Neural progenitor cell (in vitro differentiated cells): ENCODE results near the gene TCF3. TPM values are rescaled to one million over a fixed set of nuclear protein-coding genes. Genes with fewer than 3 reads are reported as not detected.

ENCODE experiments used
- DNase-seq: peaks from one replicate; pipeline ENCODE4 v3.0.0-alpha.2; 2016; ENCODE audit warnings: low spot score
- H2AFZ ChIP-seq: fragments of 200-600 bp; sonication (generic); replicated peaks from 2 replicates; pipeline ENCODE4 v1.6.1; 2016; ENCODE audit warnings: antibody characterized with exemption
- H3F3A ChIP-seq: fragments of 200-600 bp; sonication (generic); 2 replicates; pipeline ENCODE4 v1.6.1; 2016; ENCODE audit warnings: antibody characterized with exemption, low read depth
- H3K27ac ChIP-seq: fragments of 200-600 bp; sonication (generic); 2 replicates; pipeline ENCODE4 v1.5.1; 2016; ENCODE audit warnings: mild to moderate bottlenecking
- H3K27me3 ChIP-seq: fragments of 200-600 bp; sonication (generic); 2 replicates; pipeline ENCODE4 v1.6.1; 2016; ENCODE audit warnings: mild to moderate bottlenecking, moderate library complexity
- H3K36me3 ChIP-seq: fragments of 200-600 bp; sonication (generic); 2 replicates; pipeline ENCODE4 v1.5.1; 2016
- H3K4me1 ChIP-seq: fragments of 200-600 bp; sonication (generic); 2 replicates; pipeline ENCODE4 v1.6.1; 2016; ENCODE audit warnings: mixed run types
- H3K4me2 ChIP-seq: fragments of 200-600 bp; sonication (generic); 2 replicates; pipeline ENCODE4 v1.6.1; 2016
- H3K4me3 ChIP-seq: fragments of 200-600 bp; sonication (generic); 2 replicates; pipeline ENCODE4 v1.5.1; 2016
- H3K79me2 ChIP-seq: fragments of 200-600 bp; sonication (generic); 2 replicates; pipeline ENCODE4 v1.6.1; 2016; ENCODE audit warnings: low read depth
- H3K9ac ChIP-seq: fragments of 200-600 bp; sonication (generic); 2 replicates; pipeline ENCODE4 v1.6.1; 2016
- H3K9me3 ChIP-seq: fragments of 200-600 bp; sonication (generic); 2 replicates; pipeline ENCODE4 v1.5.1; 2016; ENCODE audit warnings: low read depth
- H4K20me1 ChIP-seq: fragments of 200-600 bp; sonication (generic); 2 replicates; pipeline ENCODE4 v1.6.1; 2016; ENCODE audit warnings: low read depth
- H3K27ac Mint-ChIP-seq: 3 replicates; pipeline ENCODE4 v1.8.0; 2021; ENCODE audit warnings: mixed read lengths
- H3K27me3 Mint-ChIP-seq: 2 replicates; pipeline ENCODE4 v1.8.0; 2022; ENCODE audit warnings: low read depth, mild to moderate bottlenecking, inconsistent platforms, moderate library complexity, mixed read lengths; ENCODE audit not compliant: insufficient read depth
- H3K36me3 Mint-ChIP-seq: 3 replicates; pipeline ENCODE4 v1.8.0; 2021; ENCODE audit warnings: mixed read lengths
- H3K4me1 Mint-ChIP-seq: 3 replicates; pipeline ENCODE4 v1.8.0; 2021; ENCODE audit warnings: mixed read lengths
- H3K4me3 Mint-ChIP-seq: 3 replicates; pipeline ENCODE4 v1.8.0; 2021; ENCODE audit warnings: mild to moderate bottlenecking, moderate library complexity, mixed read lengths
- H3K9me3 Mint-ChIP-seq: 3 replicates; pipeline ENCODE4 v1.8.0; 2020; ENCODE audit warnings: mixed read lengths
- CTCF ChIP-seq: fragments of 200-600 bp; sonication (generic); IDR thresholded peaks from 2 replicates; pipeline ENCODE4 v1.5.1; 2017; ENCODE audit warnings: antibody characterized with exemption, mild to moderate bottlenecking
- EZH2 ChIP-seq: fragments of 200-600 bp; sonication (generic); IDR thresholded peaks from 2 replicates; pipeline ENCODE4 v1.6.1; 2017; ENCODE audit warnings: antibody characterized with exemption, mild to moderate bottlenecking, moderate library complexity
- EZH2phosphoT487 ChIP-seq: fragments of 200-600 bp; sonication (generic); IDR thresholded peaks from 2 replicates; pipeline ENCODE4 v1.6.1; 2017; ENCODE audit warnings: antibody characterized with exemption
- total RNA-seq: library from RNA; depleted of rRNA; stranded (reverse); fragments of >200 nt; gene quantifications from 2 replicates; pipeline ENCODE4 v1.2.3, GENCODE V29; 2015; ENCODE audit warnings: low replicate concordance

TCF3 gene
- total RNA-seq, 1 donor from 2014 or later, result 131 TPM

GRCh38 chr19:1592755-1593500 is 59.5 kb downstream of the TCF3 start, which contains the start of gene MBD3:
Gene MBD3 (minus strand): TSS chr19:1592865. CDS start chr19:1592631, 234 bp downstream.
- Histone ChIP-seq H3K79me2 (peaks cover 42% of the 10 kb centered on the region), H2AFZ (peak within 1 kb of the TSS; percentile 82), H3K4me3 (peak within 1 kb of the TSS; percentile 77), H3K36me3 (no peaks in the 10 kb centered on the region), H3K9me3 (no peaks in the 10 kb centered on the region), H3K4me2 (peak within 1 kb of the TSS; percentile 98), H3F3A (peaks cover 44% of the 10 kb centered on the region), H4K20me1 (peaks cover 35% of the 10 kb centered on the region), H3K27me3 (no peaks in the 10 kb centered on the region), H3K27ac (peak within 1 kb of the TSS; percentile 98), H3K4me1 (peaks cover 15% of the 10 kb centered on the region), H3K9ac (peak within 1 kb of the TSS; percentile 82)
- H3K27ac Mint-ChIP-seq, result peak within 1 kb of the TSS; percentile 99
- H3K36me3 Mint-ChIP-seq, result peaks cover 17% of the 10 kb centered on the region
- peaks cover 16% of the 10 kb centered on the region for H3K4me1 Mint-ChIP-seq
- TF ChIP-seq CTCF (no peak), EZH2phosphoT487 (no peak)
- no peaks in the 10 kb centered on the region for H3K9me3 Mint-ChIP-seq
- peaks cover 5% of the 10 kb centered on the region for H3K27me3 Mint-ChIP-seq
- H3K4me3 Mint-ChIP-seq, result peak within 1 kb of the TSS; percentile 94
- peak; percentile 99 for DNase-seq

GRCh38 chr19:1592024-1592754 is 60.2 kb downstream of the TCF3 start:
- Histone ChIP-seq H3K79me2 (peaks cover 49% of the 10 kb centered on the region), H3K4me1 (peaks cover 15% of the 10 kb centered on the region), H2AFZ (no peak overlapping the region), H3K4me2 (peak overlapping the region; percentile 89), H3K9ac (peak overlapping the region; percentile 82), H4K20me1 (peaks cover 41% of the 10 kb centered on the region), H3K27me3 (no peaks in the 10 kb centered on the region), H3F3A (peaks cover 44% of the 10 kb centered on the region), H3K27ac (peak overlapping the region; percentile 98), H3K9me3 (no peaks in the 10 kb centered on the region), H3K4me3 (peak overlapping the region; percentile 77), H3K36me3 (no peaks in the 10 kb centered on the region)
- DNase-seq, result peak; percentile 96
- peaks cover 19% of the 10 kb centered on the region for H3K36me3 Mint-ChIP-seq
- peak overlapping the region; percentile 94 for H3K4me3 Mint-ChIP-seq
- H3K27ac Mint-ChIP-seq, result peak overlapping the region; percentile 99
- H3K4me1 Mint-ChIP-seq, result peaks cover 23% of the 10 kb centered on the region
- H3K27me3 Mint-ChIP-seq, result peaks cover 3% of the 10 kb centered on the region
- TF ChIP-seq CTCF (no peak), EZH2phosphoT487 (no peak), EZH2 (no peak)
- H3K9me3 Mint-ChIP-seq, result no peaks in the 10 kb centered on the region

GRCh38 chr19:1591421-1592023 is 60.9 kb downstream of the TCF3 start:
- no peaks in the 10 kb centered on the region for H3K9me3 ChIP-seq
- Mint-ChIP-seq H3K27ac (peak overlapping the region; percentile 99), H3K27me3 (peaks cover 3% of the 10 kb centered on the region), H3K4me1 (peaks cover 23% of the 10 kb centered on the region), H3K9me3 (no peaks in the 10 kb centered on the region), H3K36me3 (peaks cover 19% of the 10 kb centered on the region), H3K4me3 (peak overlapping the region; percentile 94)
- peak overlapping the region; percentile 82 for H3K9ac ChIP-seq
- no peaks in the 10 kb centered on the region for H3K27me3 ChIP-seq
- peaks cover 44% of the 10 kb centered on the region for H3F3A ChIP-seq
- peak overlapping the region; percentile 77 for H3K4me3 ChIP-seq
- TF ChIP-seq EZH2 (no peak), EZH2phosphoT487 (no peak), CTCF (no peak)
- no peaks in the 10 kb centered on the region for H3K36me3 ChIP-seq
- peaks cover 47% of the 10 kb centered on the region for H4K20me1 ChIP-seq
- peak overlapping the region; percentile 98 for H3K27ac ChIP-seq
- no peak overlapping the region for H2AFZ ChIP-seq
- H3K4me1 ChIP-seq, result peaks cover 15% of the 10 kb centered on the region
- H3K79me2 ChIP-seq, result peaks cover 56% of the 10 kb centered on the region
- H3K4me2 ChIP-seq, result peak overlapping the region; percentile 89
- DNase-seq, result peak; percentile 65
